Nasal cavity respiratory epithelium epithelial cell of viscerocranial mucosa (primary cell): ENCODE results near the gene CLDND1. TPM values are rescaled to one million over a fixed set of nuclear protein-coding genes. Genes with fewer than 3 reads are reported as not detected.

Experiments used
- total RNA-seq: library from RNA; depleted of rRNA; stranded (reverse); fragments of >200 nt; gene quantifications from 2 replicates; pipeline ENCODE4 v1.2.3, GENCODE V29; 2014

CLDND1 gene
- total RNA-seq = 180 and 194 TPM in 2 replicates

DNA sequence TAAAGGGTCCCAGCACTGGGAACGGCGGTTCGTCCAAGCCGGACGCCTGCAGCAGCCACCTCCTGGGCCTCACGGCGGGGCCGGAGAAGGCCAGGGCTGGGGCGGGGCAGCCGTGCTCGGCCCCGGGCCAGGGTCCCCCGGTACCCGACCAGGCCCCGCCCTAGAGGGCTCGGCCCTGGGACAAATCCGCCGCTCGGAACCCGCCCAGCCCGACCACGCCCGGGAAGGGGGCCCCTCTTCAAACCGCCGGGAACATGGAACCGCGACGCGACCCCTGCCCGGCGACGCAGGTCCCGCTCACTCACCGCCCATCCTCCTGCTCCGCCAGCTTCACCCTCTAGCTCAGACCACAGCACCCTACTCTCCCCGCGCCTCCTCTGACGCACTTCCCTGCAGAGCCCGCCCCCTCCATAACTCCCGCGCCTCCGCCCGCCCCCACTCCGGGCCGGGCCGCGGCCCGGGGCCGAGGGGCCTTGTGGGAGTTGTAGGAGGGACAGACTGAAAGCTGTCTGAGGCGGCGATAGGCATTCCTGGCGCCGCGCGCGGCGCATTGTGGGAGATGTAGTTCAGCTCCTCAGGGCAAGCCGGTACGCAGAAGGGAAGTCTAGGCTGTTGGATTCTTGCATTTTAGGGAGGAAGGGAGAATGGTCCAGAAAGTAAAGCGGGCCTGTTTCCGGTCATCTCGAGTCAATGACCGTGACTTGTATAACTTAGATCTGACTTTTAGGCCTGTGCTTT lies at the start of gene CLDND1:
CLDND1 (minus strand) TSS at position 359 of the 738 bp plus-strand sequence. CDS start 1,478 bp downstream, outside the sequence.

DNA sequence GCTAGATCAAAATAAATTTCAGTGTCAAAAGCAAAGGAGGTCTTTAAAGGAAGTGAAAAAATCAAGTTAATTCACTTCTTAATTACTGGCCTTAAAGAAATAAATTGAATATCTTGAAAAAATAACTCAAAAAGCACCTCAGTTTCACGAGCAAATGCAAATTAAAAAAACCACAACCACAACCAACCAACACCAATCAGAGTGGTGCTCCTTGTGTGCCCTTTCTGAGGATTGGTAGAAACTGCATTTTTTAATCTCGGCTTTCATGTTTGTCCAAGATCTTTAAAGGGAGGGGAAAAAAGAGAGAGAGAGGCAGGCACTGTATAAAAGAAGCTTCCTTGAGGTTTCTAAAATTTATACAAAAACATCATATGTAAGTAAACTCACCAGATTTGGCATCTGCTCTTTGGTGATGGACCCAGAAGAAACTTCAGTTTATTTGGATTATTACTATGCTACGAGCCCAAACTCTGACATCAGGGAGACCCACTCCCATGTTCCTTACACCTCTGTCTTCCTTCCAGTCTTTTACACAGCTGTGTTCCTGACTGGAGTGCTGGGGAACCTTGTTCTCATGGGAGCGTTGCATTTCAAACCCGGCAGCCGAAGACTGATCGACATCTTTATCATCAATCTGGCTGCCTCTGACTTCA lies 9.0 kb upstream of the CLDND1 start, which contains the start of gene GPR15:
GPR15 (plus strand) TSS at position 357 of the 653 bp plus-strand sequence; CDS start at position 413, 56 bp downstream.

GRCh38 chr3:98497381-98497780 lies 25.3 kb downstream of the CLDND1 start, which contains the start of gene OR5K2:
Gene OR5K2, plus strand, starts transcription at chr3:98497681. Its CDS starts 0 bp downstream, at chr3:98497681.

Other genes starting within 250 kb of the CLDND1 start
- not detected in 2 replicates for gene OR5H2, start 240.4 kb downstream of the CLDND1 start, total RNA-seq
- gene OR5K4, start 169.0 kb downstream of the CLDND1 start, total RNA-seq = not detected in 2 replicates
- gene OR5K3, start 132.2 kb downstream of the CLDND1 start, total RNA-seq = not detected in 2 replicates
- gene OR5K1, start 59.7 kb downstream of the CLDND1 start, total RNA-seq = not detected in 2 replicates
- not detected in 2 replicates for gene OR5K2, start 25.2 kb downstream of the CLDND1 start, total RNA-seq
- not detected in 2 replicates for gene GPR15, start 9.1 kb upstream of the CLDND1 start, total RNA-seq
- 28.4 and 30.0 TPM in 2 replicates for gene CPOX, start 70.7 kb upstream of the CLDND1 start, total RNA-seq
- 1.4 and 4.3 TPM in 2 replicates for gene ST3GAL6, start 240.4 kb upstream of the CLDND1 start, total RNA-seq